Measurements from ENCODE around the gene COL18A1. TPM values are rescaled to one million over a fixed set of nuclear protein-coding genes. Genes with fewer than 3 reads are reported as not detected.

Gene COL18A1
- total and polyA plus RNA-seq, 2 donors from 2014 or later = 150 to 316 TPM

DNA sequence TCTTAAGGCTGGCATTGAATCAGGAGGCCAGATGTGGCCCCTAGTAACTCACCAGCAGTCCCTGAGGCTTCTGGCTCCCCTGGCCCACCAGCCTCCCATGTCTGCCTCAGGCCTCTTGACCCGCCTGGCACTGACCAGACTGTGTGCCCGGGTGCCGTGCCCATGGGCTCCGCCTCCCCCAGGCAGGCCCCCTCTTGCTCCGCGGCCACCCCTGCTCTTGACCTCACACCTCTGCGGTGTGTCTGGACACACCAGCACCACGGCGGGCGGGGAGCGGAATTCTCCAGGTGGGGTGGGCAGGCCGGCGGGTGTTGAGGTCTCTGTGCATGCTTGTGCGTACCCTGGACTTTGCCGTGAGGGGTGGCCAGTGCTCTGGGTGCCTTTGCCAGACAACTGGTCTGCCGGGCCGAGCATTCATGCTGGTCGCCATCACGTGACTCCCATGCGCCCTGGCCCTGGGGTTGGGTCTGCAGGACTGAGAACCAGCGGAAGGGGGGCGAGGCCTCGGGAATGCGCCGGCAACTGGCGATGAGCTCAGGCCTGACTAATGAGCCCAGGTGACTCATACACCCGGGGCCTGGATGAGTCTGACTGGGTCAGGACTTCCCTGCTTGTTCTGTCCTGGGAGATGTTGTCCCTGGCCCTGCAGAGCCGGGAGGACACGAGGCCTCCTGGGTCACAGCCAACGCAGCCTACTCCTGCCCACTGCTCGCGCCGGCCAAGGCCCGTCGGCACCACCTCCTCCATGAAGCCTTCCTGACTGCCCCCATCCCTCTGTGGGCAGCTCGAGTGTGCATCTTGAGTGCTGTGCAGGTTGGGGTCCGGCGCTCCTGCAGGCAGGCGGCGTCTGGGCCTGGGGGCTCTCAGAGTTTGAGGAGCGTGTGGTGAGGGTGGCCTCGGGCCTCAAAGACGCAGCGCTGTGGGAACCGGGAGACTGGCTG lies 22.6 kb downstream of the COL18A1 start:
- FAIRE-seq (no peak), DNase-seq (peak; percentile 82 to 97 (median 87))
- TF ChIP-seq, protein P1, sequence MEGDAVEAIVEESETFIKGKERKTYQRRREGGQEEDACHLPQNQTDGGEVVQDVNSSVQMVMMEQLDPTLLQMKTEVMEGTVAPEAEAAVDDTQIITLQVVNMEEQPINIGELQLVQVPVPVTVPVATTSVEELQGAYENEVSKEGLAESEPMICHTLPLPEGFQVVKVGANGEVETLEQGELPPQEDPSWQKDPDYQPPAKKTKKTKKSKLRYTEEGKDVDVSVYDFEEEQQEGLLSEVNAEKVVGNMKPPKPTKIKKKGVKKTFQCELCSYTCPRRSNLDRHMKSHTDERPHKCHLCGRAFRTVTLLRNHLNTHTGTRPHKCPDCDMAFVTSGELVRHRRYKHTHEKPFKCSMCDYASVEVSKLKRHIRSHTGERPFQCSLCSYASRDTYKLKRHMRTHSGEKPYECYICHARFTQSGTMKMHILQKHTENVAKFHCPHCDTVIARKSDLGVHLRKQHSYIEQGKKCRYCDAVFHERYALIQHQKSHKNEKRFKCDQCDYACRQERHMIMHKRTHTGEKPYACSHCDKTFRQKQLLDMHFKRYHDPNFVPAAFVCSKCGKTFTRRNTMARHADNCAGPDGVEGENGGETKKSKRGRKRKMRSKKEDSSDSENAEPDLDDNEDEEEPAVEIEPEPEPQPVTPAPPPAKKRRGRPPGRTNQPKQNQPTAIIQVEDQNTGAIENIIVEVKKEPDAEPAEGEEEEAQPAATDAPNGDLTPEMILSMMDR (IDR thresholded peaks at IDR 0.05; ENCODE audit: borderline replicate concordance, extremely low read depth, insufficient read depth) = no peak
- no peaks in the 10 kb centered on the region for H3K36me3 ChIP-seq (ENCODE audit: control insufficient read depth in 2 of 3, insufficient read depth in 3 of 3, low read length in 3 of 3)
- H3K27me3 ChIP-seq (ENCODE audit: control insufficient read depth, insufficient read depth, low read length) = no peaks in the 10 kb centered on the region
- H3K27ac ChIP-seq (ENCODE audit: low read depth in 2 of 2, low read length in 2 of 2) = peak overlapping the region; percentile 88
- no peak overlapping the region for H3K4me3 ChIP-seq (ENCODE audit: low read length in 3 of 3)
- peaks cover 0 to 69% (median 48%) of the 10 kb centered on the region in 3 donors for H3K4me1 ChIP-seq (ENCODE audit: control insufficient read depth in 2 of 3, insufficient read depth in 2 of 3, low read depth in 1 of 3, low read length in 3 of 3)
- intact Hi-C loops (cut with DNase I) = no loop called here
- peak overlapping the region in 1 of 3 donors; percentile 58 for H3K9ac ChIP-seq (ENCODE audit: low read length in 3 of 3)
- no peaks in the 10 kb centered on the region for H3K9me3 ChIP-seq (ENCODE audit: control insufficient read depth in 2 of 3, insufficient read depth in 1 of 3, low read length in 3 of 3)

DNA sequence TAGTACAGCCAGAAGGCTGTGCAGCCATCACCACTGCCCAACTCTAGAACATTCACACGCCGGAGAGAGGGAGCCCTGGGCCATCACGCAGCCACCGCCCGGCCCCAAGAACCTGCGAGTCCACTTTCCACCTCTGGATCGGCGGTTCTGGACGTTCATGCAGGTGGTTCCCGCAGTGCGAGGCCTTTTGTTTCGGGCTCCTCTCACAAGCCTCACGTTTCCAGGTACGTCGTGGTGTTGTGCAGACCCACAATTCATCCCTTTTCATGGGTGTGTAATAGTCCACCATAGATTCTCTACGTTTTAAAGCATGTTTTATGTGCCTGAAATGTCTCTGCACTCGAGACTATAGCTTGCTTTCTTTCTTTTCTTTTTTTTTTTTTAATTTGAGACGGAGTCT lies 23.6 kb downstream of the COL18A1 start:
- intact Hi-C loops (cut with DNase I) = no loop called here
- peak in 1 of 5 donors; percentile 65 for DNase-seq
- TF ChIP-seq, protein P1 (IDR thresholded peaks at IDR 0.05; ENCODE audit: borderline replicate concordance, extremely low read depth, insufficient read depth) = no peak

DNA sequence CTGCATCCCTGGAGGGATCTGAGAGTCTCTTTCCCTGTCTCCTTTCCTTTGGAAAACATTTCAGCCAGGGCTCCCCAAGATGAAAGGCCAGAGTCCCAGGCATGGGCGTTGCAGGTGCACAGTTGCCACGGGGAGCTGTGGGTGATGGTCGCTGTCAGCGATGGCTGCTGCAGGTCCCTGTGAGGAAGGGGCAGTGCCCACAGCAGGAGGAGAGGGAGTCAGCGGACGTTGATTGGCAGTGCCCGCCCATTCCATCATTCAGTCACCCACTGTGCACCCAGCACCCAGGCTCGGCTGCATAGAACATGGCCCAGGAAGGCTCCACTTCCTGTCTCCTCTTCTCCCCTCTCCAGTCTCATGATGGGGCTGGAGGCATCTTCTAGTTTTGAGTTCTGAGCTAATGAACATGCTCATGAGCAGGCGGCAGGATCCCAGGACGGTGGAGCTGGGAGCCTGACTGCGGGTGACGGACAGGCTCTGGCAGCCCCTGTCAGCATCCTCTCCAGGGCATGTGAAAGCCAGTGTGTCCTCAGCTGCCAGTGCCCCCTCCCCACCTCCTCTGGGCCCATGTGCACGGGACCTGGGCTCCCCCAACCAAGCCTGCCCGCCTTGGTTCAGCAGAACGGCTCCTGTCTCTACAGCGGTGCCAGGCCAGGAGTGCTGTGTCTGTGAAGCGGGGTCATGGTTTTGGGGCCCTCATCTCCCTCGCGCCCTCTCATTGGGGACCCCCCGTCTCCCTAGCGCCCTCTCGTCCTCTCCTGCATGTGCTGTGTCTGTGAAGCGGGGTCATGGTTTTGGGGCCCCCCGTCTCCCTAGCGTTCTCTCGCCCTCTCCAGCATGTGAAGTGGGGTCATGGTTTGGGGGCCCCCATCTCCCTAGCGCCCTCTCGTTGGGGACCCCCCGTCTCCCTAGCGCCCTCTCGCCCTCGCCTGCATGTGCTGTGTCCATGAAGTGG lies 24.5 kb downstream of the COL18A1 start:
- peak overlapping the region in 1 of 3 donors; percentile 34 for H3K9ac ChIP-seq (ENCODE audit: low read length in 3 of 3)
- TF ChIP-seq, protein P1 (IDR thresholded peaks at IDR 0.05; ENCODE audit: borderline replicate concordance, extremely low read depth, insufficient read depth) = no peak
- H3K27me3 ChIP-seq (ENCODE audit: control insufficient read depth, insufficient read depth, low read length) = no peaks in the 10 kb centered on the region
- intact Hi-C loops (cut with DNase I) = no loop called here
- peak in 2 of 5 donors; percentile 69 to 72 for DNase-seq
- H3K27ac ChIP-seq (ENCODE audit: low read depth in 2 of 2, low read length in 2 of 2) = peak overlapping the region; percentile 17 to 83
- H3K9me3 ChIP-seq (ENCODE audit: control insufficient read depth in 2 of 3, insufficient read depth in 1 of 3, low read length in 3 of 3) = no peaks in the 10 kb centered on the region
- no peak overlapping the region for H3K4me3 ChIP-seq (ENCODE audit: low read length in 3 of 3)
- no peak for FAIRE-seq
- H3K4me1 ChIP-seq (ENCODE audit: control insufficient read depth in 2 of 3, insufficient read depth in 2 of 3, low read depth in 1 of 3, low read length in 3 of 3) = peaks cover 0 to 73% (median 50%) of the 10 kb centered on the region in 3 donors
- no peaks in the 10 kb centered on the region for H3K36me3 ChIP-seq (ENCODE audit: control insufficient read depth in 2 of 3, insufficient read depth in 3 of 3, low read length in 3 of 3)

More for the DNA sequence above, 23.6 kb downstream of the COL18A1 start:
- H3K27me3 ChIP-seq (ENCODE audit: control insufficient read depth, insufficient read depth, low read length) = no peaks in the 10 kb centered on the region
- H3K27ac ChIP-seq (ENCODE audit: low read depth in 2 of 2, low read length in 2 of 2) = peak overlapping the region; percentile 85 to 88
- no peak for FAIRE-seq
- H3K9ac ChIP-seq (ENCODE audit: low read length in 3 of 3) = no peak overlapping the region
- H3K9me3 ChIP-seq (ENCODE audit: control insufficient read depth in 2 of 3, insufficient read depth in 1 of 3, low read length in 3 of 3) = no peaks in the 10 kb centered on the region
- H3K4me1 ChIP-seq (ENCODE audit: control insufficient read depth in 2 of 3, insufficient read depth in 2 of 3, low read depth in 1 of 3, low read length in 3 of 3) = peaks cover 0 to 72% (median 50%) of the 10 kb centered on the region in 3 donors
- no peak overlapping the region for H3K4me3 ChIP-seq (ENCODE audit: low read length in 3 of 3)
- H3K36me3 ChIP-seq (ENCODE audit: control insufficient read depth in 2 of 3, insufficient read depth in 3 of 3, low read length in 3 of 3) = no peaks in the 10 kb centered on the region

Measured in kidney (tissue), 14 donors.